K562 (cell line): Measurements from ENCODE around the gene OLR1. TPM values are rescaled to one million over a fixed set of nuclear protein-coding genes. Genes with fewer than 3 reads are reported as not detected.

Source experiments
- ATAC-seq: fragments of 200-7000 bp; cut with Tn5 transposase; 3 replicates; pipeline ENCODE4 v1.9.1; 2020; ENCODE audit warnings: moderate library complexity
- BruUV-seq: library from RNA; stranded (reverse); fragments of 400-500 nt; replicated peaks from 2 replicates; lab custom pipeline; 2021; lab: Mats Ljungman, UMichigan
- CTCF ChIA-PET: fragments of 300-600 bp; formaldehyde crosslinking; extraction: SDS; loops from one replicate; lab custom pipeline; 2021; ENCODE audit warnings: low intra/inter-chr PET ratio; lab: Yijun Ruan, JAX
- POLR2A ChIA-PET: fragments of 300-600, 350-650 bp; sonication (Branson Sonifier 250); formaldehyde crosslinking; extraction: SDS; loops from one replicate; lab custom pipeline; 2021; ENCODE audit warnings: antibody characterized with exemption, inconsistent platforms; lab: Yijun Ruan, JAX
- DNase-seq, 4 experiments: peaks; one replicate each; pipeline versions ENCODE4 v3.0.0 to v3.0.0-alpha.2; 2011 to 2018; ENCODE audit warnings: low spot score in 3 of 4, mixed read lengths in 3 of 4; ENCODE audit errors: extremely low read depth in 1 of 4
- FAIRE-seq: peaks from 2 replicates; lab custom pipeline; 2011; peaks lifted over from hg19 to GRCh38; lab: Jason Lieb, UNC
- H2AFZ ChIP-seq: 2 replicates; pipeline ENCODE4 v1.6.0; 2011; ENCODE audit warnings: low read depth, low read length, control low read depth, inconsistent platforms
- H3K27ac ChIP-seq: fragments of 200-600 bp; 3 replicates; pipeline ENCODE4 v1.8.0; 2011; ENCODE audit warnings: low read depth, mild to moderate bottlenecking, control low read depth, inconsistent platforms, low read length, moderate library complexity, mixed read lengths; ENCODE audit errors: extremely low read depth
- H3K27me3 ChIP-seq, 2 experiments: fragments of 300-600 bp in 1 of 2; 2 replicates in 1 of 2; 3 replicates in 1 of 2; pipeline versions ENCODE4 v1.6.0 to v1.8.0; 2011; ENCODE audit warnings: inconsistent platforms in 2 of 2, low read length in 2 of 2, mild to moderate bottlenecking in 1 of 2, mixed read lengths in 1 of 2, moderate library complexity in 1 of 2; ENCODE audit not compliant: control insufficient read depth in 2 of 2, insufficient read depth in 2 of 2
- H3K36me3 ChIP-seq: fragments of 300-600 bp; 3 replicates; pipeline ENCODE4 v1.8.0; 2011; ENCODE audit warnings: mild to moderate bottlenecking, low read length, inconsistent platforms; ENCODE audit not compliant: control insufficient read depth, insufficient read depth
- H3K4me1 ChIP-seq, 2 experiments: fragments of 200-600 bp in 1 of 2; replicated peaks in 1 of 2; 2 replicates in 1 of 2; 3 replicates in 1 of 2; pipeline versions ENCODE4 v1.5.1 to v1.8.0; 2011; ENCODE audit warnings: inconsistent platforms in 2 of 2, low read length in 2 of 2, mild to moderate bottlenecking in 1 of 2, mixed read lengths in 1 of 2, moderate library complexity in 1 of 2; ENCODE audit not compliant: control insufficient read depth in 2 of 2, insufficient read depth in 2 of 2
- H3K4me2 ChIP-seq: 2 replicates; pipeline ENCODE4 v1.6.1; 2011; ENCODE audit warnings: low read length, control low read depth, inconsistent platforms, mixed read lengths; ENCODE audit not compliant: insufficient read depth
- H3K4me3 ChIP-seq: fragments of 200-600 bp; sonication (generic), shearing (Covaris generic); 2 replicates; pipeline ENCODE4 v1.5.1; 2016; ENCODE audit warnings: control low read depth, inconsistent platforms
- H3K79me2 ChIP-seq: fragments of 200-600 bp; 3 replicates; pipeline ENCODE4 v1.8.0; 2011; ENCODE audit warnings: low read length, inconsistent platforms; ENCODE audit not compliant: control insufficient read depth, insufficient read depth
- H3K9ac ChIP-seq, 2 experiments: 2 replicates each; pipeline versions ENCODE4 v1.6.0 to v1.6.1; 2011; ENCODE audit warnings: low read depth in 2 of 2, low read length in 2 of 2, control low read depth in 1 of 2, inconsistent platforms in 1 of 2, mild to moderate bottlenecking in 1 of 2, mixed read lengths in 1 of 2; ENCODE audit not compliant: insufficient read depth in 1 of 2
- H3K9me1 ChIP-seq: one replicate; pipeline ENCODE4 v1.6.0; 2011; ENCODE audit warnings: inconsistent platforms, mild to moderate bottlenecking, low read length, moderate library complexity; ENCODE audit not compliant: control insufficient read depth, insufficient read depth
- H3K9me3 ChIP-seq: replicated peaks from 2 replicates; pipeline ENCODE4 v1.5.1; 2011; ENCODE audit warnings: low read depth, low read length, inconsistent platforms; ENCODE audit not compliant: control insufficient read depth, insufficient read depth
- H4K20me1 ChIP-seq: replicated peaks from 2 replicates; pipeline ENCODE4 v1.6.1; 2011; ENCODE audit warnings: low read length, inconsistent platforms, mixed read lengths; ENCODE audit not compliant: control insufficient read depth, insufficient read depth
- CXXC5 ChIP-seq: fragments of 250-450 bp; sonication (Bioruptor Pico); IDR thresholded peaks from 2 replicates; pipeline ENCODE4 v1.8.0; 2022; ENCODE audit warnings: inconsistent platforms, mild to moderate bottlenecking, moderate library complexity
- DACH1 ChIP-seq: fragments of 450-650 bp; IDR thresholded peaks from 2 replicates; pipeline ENCODE4 v1.6.1; 2018; ENCODE audit not compliant: partially characterized antibody
- FOS ChIP-seq: IDR thresholded peaks from 3 replicates; pipeline ENCODE4 v1.6.1; 2011; ENCODE audit not compliant: insufficient read length; ENCODE audit errors: extremely low read depth
- GTF2F1 ChIP-seq: IDR thresholded peaks from 2 replicates; pipeline ENCODE4 v1.6.1; 2011; ENCODE audit warnings: low read depth, low read length, improper control_type of control experiment
- HEY1 ChIP-seq: fragments of 250-450 bp; sonication (Bioruptor Pico); IDR thresholded peaks from 2 replicates; pipeline ENCODE4 v1.5.0; 2020; ENCODE audit warnings: mild to moderate bottlenecking, moderate library complexity, borderline replicate concordance
- MCM7 ChIP-seq, 2 experiments: fragments of 450-650 bp; IDR thresholded peaks; 2 replicates each; pipeline ENCODE4 v1.6.1; 2016 to 2018
- RBM39 ChIP-seq: fragments of 200-400 bp; formaldehyde crosslinking; optimal IDR thresholded peaks from 2 replicates; pipeline ENCODE3; 2018; ENCODE audit warnings: low read depth, low read length
- ZNF707 ChIP-seq: fragments of 250-450 bp; sonication (Bioruptor Pico); conservative IDR thresholded peaks from 2 replicates; pipeline ENCODE4 v1.8.0; 2022; ENCODE audit warnings: inconsistent platforms, mild to moderate bottlenecking, moderate library complexity
- ZNF79 ChIP-seq: fragments of 250-450 bp; sonication (Bioruptor Pico); IDR thresholded peaks from 2 replicates; pipeline ENCODE4 v1.4.0; 2020; ENCODE audit warnings: low read depth, mild to moderate bottlenecking, moderate library complexity
- ZSCAN32 ChIP-seq: fragments of 450-650 bp; formaldehyde crosslinking; IDR thresholded peaks from 2 replicates; pipeline ENCODE4 v1.4.0; 2020; ENCODE audit warnings: mild to moderate bottlenecking, moderate library complexity
- WGBS: fragments of 100-300 bp; shearing (Covaris generic); methylation state at CpG from one replicate; pipeline ENCODE4 v1.1.6; 2016; ENCODE audit warnings: low coverage, mixed read lengths; ENCODE audit not compliant: insufficient coverage; ENCODE audit errors: missing lambda C conversion rate; 5-methylcytosine and 5-hydroxymethylcytosine counted together
- in situ Hi-C: fragments of 300-500 bp; cut with MboI; formaldehyde crosslinking; loops from 4 replicates; pipeline ENCODE4 v1.15.0; 2018; ENCODE audit warnings: inconsistent platforms, mixed read lengths
- intact Hi-C: fragments of 100-400 bp; cut with micrococcal nuclease; formaldehyde crosslinking; loops from 2 replicates; pipeline ENCODE4 v1.14.2; 2022
- polyA plus RNA-seq, 8 experiments: library from polyadenylated mRNA; depleted of rRNA in 4 of 8; stranded (reverse) in 5 of 8; unstranded in 3 of 8; fragments of >200 nt; fragmentation: Nextera tagmentation in 2 of 8; fragmentation: Illumina TruSeq in 1 of 8; extraction: Ambion mirVana in 2 of 8; extraction: Trizol in 1 of 8; gene quantifications; 2 replicates each; pipeline versions ENCODE4 v1.2.1 to v1.2.3, GENCODE V29; 2011 to 2014; ENCODE audit warnings: inconsistent platforms in 1 of 8, missing spikeins in 1 of 8
- total RNA-seq, 7 experiments: library from RNA; depleted of rRNA in 6 of 7; stranded (reverse); fragments of >200 nt in 6 of 7; fragmentation: Illumina TruSeq in 2 of 7; extraction: Trizol in 2 of 7; gene quantifications; 2 replicates each; pipeline versions ENCODE4 v1.2.1 to v1.2.3, GENCODE V29; 2011 to 2021; ENCODE audit warnings: low replicate concordance in 1 of 7
- TF ChIP-seq, protein P1 (sequence below): sonication (generic); formaldehyde crosslinking; IDR thresholded peaks from 2 replicates; pipeline ENCODE4 v1.8.1; 2022; ENCODE audit warnings: missing genetic modification reagents
- TF ChIP-seq, protein P2 (sequence below): fragments of 450-650 bp; IDR thresholded peaks from 2 replicates; pipeline ENCODE4 v1.7.0; 2016; ENCODE audit warnings: borderline replicate concordance
- TF ChIP-seq, protein P3 (sequence below): fragments of 450-650 bp; IDR thresholded peaks from one replicate; pipeline ENCODE4 v1.6.1; 2018; ENCODE audit warnings: mild to moderate bottlenecking, moderate library complexity; ENCODE audit not compliant: partially characterized antibody
- TF ChIP-seq, protein P4 (sequence below): sonication (generic); formaldehyde crosslinking; IDR thresholded peaks from 2 replicates; pipeline ENCODE4 v1.8.0; 2023; ENCODE audit warnings: missing genetic modification reagents, mild to moderate bottlenecking, borderline replicate concordance

The OLR1 gene
- total and polyA plus RNA-seq, 9 of the 15 experiments (the other 6 are each of a cell fraction or from before 2014, with no cell fraction given) = not detected

DNA sequence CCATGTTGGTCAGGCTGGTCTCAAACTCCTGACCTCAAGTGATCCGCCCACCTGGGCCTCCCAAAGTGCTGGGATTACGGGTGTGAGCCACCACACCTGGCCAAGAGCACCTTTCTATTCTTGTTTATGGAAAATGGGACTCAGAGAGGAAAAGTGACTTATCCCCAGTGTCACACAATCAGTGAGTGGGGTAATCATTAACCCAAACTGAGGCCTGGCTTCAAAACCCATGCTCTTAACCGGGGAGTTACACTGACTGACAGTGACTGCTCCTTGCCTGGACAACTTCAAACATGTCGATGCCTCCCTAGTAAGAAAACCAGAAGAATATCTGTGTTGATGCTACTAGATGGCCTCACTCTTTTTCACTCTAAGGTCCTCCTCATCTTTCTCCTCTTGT lies 49.2 kb downstream of the OLR1 start:
- in situ Hi-C loops = no loop called here
- H2AFZ ChIP-seq = no peak overlapping the region

More for the DNA sequence above, 49.2 kb downstream of the OLR1 start:
- TF ChIP-seq ZNF707 (CRISPR knock-in tag) (no peak), MCM7 (IDR thresholded peaks at IDR 0.05) (no peak), ZNF79 (no peak), GTF2F1 (no peak), CXXC5 (CRISPR knock-in tag) (no peak), FOS (no peak), ZSCAN32 (CRISPR knock-in tag) (no peak), HEY1 (no peak), RBM39 (no peak), DACH1 (no peak)
- TF ChIP-seq, protein P1, sequence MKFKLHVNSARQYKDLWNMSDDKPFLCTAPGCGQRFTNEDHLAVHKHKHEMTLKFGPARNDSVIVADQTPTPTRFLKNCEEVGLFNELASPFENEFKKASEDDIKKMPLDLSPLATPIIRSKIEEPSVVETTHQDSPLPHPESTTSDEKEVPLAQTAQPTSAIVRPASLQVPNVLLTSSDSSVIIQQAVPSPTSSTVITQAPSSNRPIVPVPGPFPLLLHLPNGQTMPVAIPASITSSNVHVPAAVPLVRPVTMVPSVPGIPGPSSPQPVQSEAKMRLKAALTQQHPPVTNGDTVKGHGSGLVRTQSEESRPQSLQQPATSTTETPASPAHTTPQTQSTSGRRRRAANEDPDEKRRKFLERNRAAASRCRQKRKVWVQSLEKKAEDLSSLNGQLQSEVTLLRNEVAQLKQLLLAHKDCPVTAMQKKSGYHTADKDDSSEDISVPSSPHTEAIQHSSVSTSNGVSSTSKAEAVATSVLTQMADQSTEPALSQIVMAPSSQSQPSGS (CRISPR knock-in tag) = no peak
- TF ChIP-seq, protein P2, sequence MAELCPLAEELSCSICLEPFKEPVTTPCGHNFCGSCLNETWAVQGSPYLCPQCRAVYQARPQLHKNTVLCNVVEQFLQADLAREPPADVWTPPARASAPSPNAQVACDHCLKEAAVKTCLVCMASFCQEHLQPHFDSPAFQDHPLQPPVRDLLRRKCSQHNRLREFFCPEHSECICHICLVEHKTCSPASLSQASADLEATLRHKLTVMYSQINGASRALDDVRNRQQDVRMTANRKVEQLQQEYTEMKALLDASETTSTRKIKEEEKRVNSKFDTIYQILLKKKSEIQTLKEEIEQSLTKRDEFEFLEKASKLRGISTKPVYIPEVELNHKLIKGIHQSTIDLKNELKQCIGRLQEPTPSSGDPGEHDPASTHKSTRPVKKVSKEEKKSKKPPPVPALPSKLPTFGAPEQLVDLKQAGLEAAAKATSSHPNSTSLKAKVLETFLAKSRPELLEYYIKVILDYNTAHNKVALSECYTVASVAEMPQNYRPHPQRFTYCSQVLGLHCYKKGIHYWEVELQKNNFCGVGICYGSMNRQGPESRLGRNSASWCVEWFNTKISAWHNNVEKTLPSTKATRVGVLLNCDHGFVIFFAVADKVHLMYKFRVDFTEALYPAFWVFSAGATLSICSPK = no peak
- TF ChIP-seq, protein P3, sequence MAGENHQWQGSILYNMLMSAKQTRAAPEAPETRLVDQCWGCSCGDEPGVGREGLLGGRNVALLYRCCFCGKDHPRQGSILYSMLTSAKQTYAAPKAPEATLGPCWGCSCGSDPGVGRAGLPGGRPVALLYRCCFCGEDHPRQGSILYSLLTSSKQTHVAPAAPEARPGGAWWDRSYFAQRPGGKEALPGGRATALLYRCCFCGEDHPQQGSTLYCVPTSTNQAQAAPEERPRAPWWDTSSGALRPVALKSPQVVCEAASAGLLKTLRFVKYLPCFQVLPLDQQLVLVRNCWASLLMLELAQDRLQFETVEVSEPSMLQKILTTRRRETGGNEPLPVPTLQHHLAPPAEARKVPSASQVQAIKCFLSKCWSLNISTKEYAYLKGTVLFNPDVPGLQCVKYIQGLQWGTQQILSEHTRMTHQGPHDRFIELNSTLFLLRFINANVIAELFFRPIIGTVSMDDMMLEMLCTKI = no peak
- TF ChIP-seq, protein P4, sequence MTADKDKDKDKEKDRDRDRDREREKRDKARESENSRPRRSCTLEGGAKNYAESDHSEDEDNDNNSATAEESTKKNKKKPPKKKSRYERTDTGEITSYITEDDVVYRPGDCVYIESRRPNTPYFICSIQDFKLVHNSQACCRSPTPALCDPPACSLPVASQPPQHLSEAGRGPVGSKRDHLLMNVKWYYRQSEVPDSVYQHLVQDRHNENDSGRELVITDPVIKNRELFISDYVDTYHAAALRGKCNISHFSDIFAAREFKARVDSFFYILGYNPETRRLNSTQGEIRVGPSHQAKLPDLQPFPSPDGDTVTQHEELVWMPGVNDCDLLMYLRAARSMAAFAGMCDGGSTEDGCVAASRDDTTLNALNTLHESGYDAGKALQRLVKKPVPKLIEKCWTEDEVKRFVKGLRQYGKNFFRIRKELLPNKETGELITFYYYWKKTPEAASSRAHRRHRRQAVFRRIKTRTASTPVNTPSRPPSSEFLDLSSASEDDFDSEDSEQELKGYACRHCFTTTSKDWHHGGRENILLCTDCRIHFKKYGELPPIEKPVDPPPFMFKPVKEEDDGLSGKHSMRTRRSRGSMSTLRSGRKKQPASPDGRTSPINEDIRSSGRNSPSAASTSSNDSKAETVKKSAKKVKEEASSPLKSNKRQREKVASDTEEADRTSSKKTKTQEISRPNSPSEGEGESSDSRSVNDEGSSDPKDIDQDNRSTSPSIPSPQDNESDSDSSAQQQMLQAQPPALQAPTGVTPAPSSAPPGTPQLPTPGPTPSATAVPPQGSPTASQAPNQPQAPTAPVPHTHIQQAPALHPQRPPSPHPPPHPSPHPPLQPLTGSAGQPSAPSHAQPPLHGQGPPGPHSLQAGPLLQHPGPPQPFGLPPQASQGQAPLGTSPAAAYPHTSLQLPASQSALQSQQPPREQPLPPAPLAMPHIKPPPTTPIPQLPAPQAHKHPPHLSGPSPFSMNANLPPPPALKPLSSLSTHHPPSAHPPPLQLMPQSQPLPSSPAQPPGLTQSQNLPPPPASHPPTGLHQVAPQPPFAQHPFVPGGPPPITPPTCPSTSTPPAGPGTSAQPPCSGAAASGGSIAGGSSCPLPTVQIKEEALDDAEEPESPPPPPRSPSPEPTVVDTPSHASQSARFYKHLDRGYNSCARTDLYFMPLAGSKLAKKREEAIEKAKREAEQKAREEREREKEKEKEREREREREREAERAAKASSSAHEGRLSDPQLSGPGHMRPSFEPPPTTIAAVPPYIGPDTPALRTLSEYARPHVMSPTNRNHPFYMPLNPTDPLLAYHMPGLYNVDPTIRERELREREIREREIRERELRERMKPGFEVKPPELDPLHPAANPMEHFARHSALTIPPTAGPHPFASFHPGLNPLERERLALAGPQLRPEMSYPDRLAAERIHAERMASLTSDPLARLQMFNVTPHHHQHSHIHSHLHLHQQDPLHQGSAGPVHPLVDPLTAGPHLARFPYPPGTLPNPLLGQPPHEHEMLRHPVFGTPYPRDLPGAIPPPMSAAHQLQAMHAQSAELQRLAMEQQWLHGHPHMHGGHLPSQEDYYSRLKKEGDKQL (CRISPR knock-in tag) = no peak
- TF ChIP-seq, all 486 proteins: peak for 0
- FAIRE-seq (no peak), ATAC-seq (no peak), DNase-seq (no peak)
- intact Hi-C loops = no loop called here
- Histone ChIP-seq H3K27me3 (no peaks in the 10 kb centered on the region), H3K9me1 (no peaks in the 10 kb centered on the region), H3K4me2 (no peak overlapping the region), H3K36me3 (no peaks in the 10 kb centered on the region), H3K9ac (no peak overlapping the region), H4K20me1 (no peaks in the 10 kb centered on the region), H3K9me3 (no peaks in the 10 kb centered on the region), H3K27ac (no peak overlapping the region), H3K4me3 (no peak overlapping the region), H3K79me2 (no peaks in the 10 kb centered on the region), H3K4me1 (no peaks in the 10 kb centered on the region)
- BruUV-seq = no TSS peak
- POLR2A ChIA-PET = interaction anchor here (0.7 kb wide), 2 partner anchors 61 to 81 kb away, joined by 3 to 4 read pairs; no protein-coding TSS in a partner anchor
- CTCF ChIA-PET = no interaction called here
- 5% methylated on average over 4 of the region's 4 CpGs for WGBS
